ENCODE data around the gene TUBG2.

DNA sequence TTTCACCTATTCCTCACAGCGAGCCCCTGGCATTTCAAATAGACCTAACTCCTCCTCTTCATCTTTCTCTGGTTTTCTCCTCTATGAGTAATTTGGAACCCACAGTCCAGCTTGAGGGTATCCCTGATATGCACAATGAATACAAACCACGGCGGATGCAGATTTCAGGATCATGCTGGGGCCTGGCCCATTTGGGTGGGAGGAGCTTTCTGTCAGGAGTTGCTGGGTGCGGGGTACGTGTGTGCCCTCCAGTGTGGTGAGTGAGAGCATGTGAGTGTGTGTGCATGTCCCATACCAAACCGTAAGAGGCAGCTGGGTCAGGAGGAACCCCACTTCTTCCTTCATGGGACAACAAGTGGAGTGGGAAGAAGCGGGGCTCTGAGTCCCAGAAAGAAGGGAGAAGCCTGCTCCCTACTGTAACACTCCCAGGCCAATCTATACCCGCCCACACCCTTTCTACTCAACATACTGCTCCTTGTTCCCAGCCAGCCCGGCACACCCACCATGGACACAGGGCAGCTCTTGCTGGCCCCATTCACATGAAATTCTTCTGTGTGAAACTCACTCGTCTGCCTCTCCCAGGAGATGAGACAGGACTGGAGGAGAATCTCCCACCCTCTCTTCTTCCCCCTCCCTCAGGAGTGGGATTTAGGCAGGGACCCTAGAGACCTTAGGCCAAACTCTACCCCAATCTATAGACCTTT is 41.7 kb downstream of the TUBG2 start:
- TF ChIP-seq EZH2 (IDR thresholded peaks at IDR 0.05; ENCODE audit: low read depth): no peak
- TF ChIP-seq, protein P1, sequence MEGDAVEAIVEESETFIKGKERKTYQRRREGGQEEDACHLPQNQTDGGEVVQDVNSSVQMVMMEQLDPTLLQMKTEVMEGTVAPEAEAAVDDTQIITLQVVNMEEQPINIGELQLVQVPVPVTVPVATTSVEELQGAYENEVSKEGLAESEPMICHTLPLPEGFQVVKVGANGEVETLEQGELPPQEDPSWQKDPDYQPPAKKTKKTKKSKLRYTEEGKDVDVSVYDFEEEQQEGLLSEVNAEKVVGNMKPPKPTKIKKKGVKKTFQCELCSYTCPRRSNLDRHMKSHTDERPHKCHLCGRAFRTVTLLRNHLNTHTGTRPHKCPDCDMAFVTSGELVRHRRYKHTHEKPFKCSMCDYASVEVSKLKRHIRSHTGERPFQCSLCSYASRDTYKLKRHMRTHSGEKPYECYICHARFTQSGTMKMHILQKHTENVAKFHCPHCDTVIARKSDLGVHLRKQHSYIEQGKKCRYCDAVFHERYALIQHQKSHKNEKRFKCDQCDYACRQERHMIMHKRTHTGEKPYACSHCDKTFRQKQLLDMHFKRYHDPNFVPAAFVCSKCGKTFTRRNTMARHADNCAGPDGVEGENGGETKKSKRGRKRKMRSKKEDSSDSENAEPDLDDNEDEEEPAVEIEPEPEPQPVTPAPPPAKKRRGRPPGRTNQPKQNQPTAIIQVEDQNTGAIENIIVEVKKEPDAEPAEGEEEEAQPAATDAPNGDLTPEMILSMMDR (conservative IDR thresholded peaks at IDR 0.05): no peak

Data from PC-9 (cell line).